ENCODE measurements around the gene APOBEC3F. TPM values are rescaled to one million over a fixed set of nuclear protein-coding genes. Genes with fewer than 3 reads are reported as not detected.
A peak's percentile ranks its signal among the peaks of the same experiment; 100 is the strongest.

The APOBEC3F gene
- total RNA-seq, 2 experiments from 2014 or later: 3.7 to 20.7 TPM

GRCh38 chr22:39080052-39080762 lies 39.5 kb downstream of the APOBEC3F start:
- Histone ChIP-seq H3K79me2 (ENCODE audit: insufficient read depth, low read depth, low read length) (peaks cover 13% of the 10 kb centered on the region; the same call in 1 of the 2 replicates), H3K27ac (ENCODE audit: low read depth, low read length, poor library complexity, severe bottlenecking) (no peak overlapping the region), H2AFZ (ENCODE audit: low read length) (no peak overlapping the region), H3K9me3 (ENCODE audit: low read length) (no peaks in the 10 kb centered on the region), H3K36me3 (ENCODE audit: insufficient read depth, low read length) (peaks cover 10% of the 10 kb centered on the region; the same call in 1 of the 2 replicates), H3K4me1 (ENCODE audit: insufficient read depth, low read length, poor library complexity, severe bottlenecking) (peaks cover 61% of the 10 kb centered on the region), H3K9me2 (ENCODE audit: insufficient read depth, low read length) (no peaks in the 10 kb centered on the region), H3K4me3 (ENCODE audit: low read depth, low read length, poor library complexity, severe bottlenecking) (no peak overlapping the region), H4K20me1 (ENCODE audit: insufficient read depth, low read length) (no peaks in the 10 kb centered on the region), H3K4me2 (ENCODE audit: low read length) (peak overlapping the region; percentile 50; the same call in 1 of the 2 replicates)
- ChIA-PET POLR2A (interaction anchor here (0.7 to 1.0 kb wide), 2 partner anchors 77 to 259 kb away, joined by 3 read pairs; no protein-coding TSS in a partner anchor), CTCF (ENCODE audit: unreplicated experiment) (no interaction called here)
- DNase-seq (ENCODE audit: low spot score): no peak
- intact Hi-C loops (cut with micrococcal nuclease; ENCODE audit: unreplicated experiment): no loop called here
- BruUV-seq (replicated peaks): no TSS peak
- TF ChIP-seq CTCF (conservative IDR thresholded peaks at IDR 0.05; ENCODE audit: low read length) (no peak), EZH2phosphoT487 (IDR thresholded peaks at IDR 0.05; ENCODE audit: borderline replicate concordance, low read depth, low read length) (no peak)

GRCh38 chr22:39081016-39081415 lies 40.4 kb downstream of the APOBEC3F start:
- ChIA-PET CTCF (ENCODE audit: unreplicated experiment) (no interaction called here), POLR2A (interaction anchor here (1.0 kb wide), 1 partner anchor 78 kb away, joined by 3 read pairs; no protein-coding TSS in a partner anchor)
- no peak overlapping the region for H3K27ac ChIP-seq (ENCODE audit: low read depth, low read length, poor library complexity, severe bottlenecking)

More at GRCh38 chr22:39081016-39081415, 40.4 kb downstream of the APOBEC3F start:
- TF ChIP-seq CTCF (conservative IDR thresholded peaks at IDR 0.05; ENCODE audit: low read length): no peak
- TF ChIP-seq EZH2phosphoT487 (IDR thresholded peaks at IDR 0.05; ENCODE audit: borderline replicate concordance, low read depth, low read length): no peak
- Histone ChIP-seq H3K9me3 (ENCODE audit: low read length) (no peaks in the 10 kb centered on the region), H3K4me3 (ENCODE audit: low read depth, low read length, poor library complexity, severe bottlenecking) (no peak overlapping the region), H3K36me3 (ENCODE audit: insufficient read depth, low read length) (peaks cover 10% of the 10 kb centered on the region; the same call in 1 of the 2 replicates), H2AFZ (ENCODE audit: low read length) (no peak overlapping the region), H3K4me1 (ENCODE audit: insufficient read depth, low read length, poor library complexity, severe bottlenecking) (peaks cover 52% of the 10 kb centered on the region), H3K79me2 (ENCODE audit: insufficient read depth, low read depth, low read length) (peaks cover 13% of the 10 kb centered on the region; the same call in 1 of the 2 replicates), H4K20me1 (ENCODE audit: insufficient read depth, low read length) (no peaks in the 10 kb centered on the region), H3K4me2 (ENCODE audit: low read length) (no peak overlapping the region), H3K9me2 (ENCODE audit: insufficient read depth, low read length) (no peaks in the 10 kb centered on the region)
- intact Hi-C loops (cut with micrococcal nuclease; ENCODE audit: unreplicated experiment): no loop called here
- DNase-seq (ENCODE audit: low spot score): no peak
- no TSS peak for BruUV-seq (replicated peaks)
